Ishikawa (cell line): ENCODE results near the gene PFKP.

Experiments used
- CEBPB ChIP-seq: IDR thresholded peaks from 2 replicates; pipeline ENCODE4 v1.6.1; 2012
- CREB1 ChIP-seq: IDR thresholded peaks from 2 replicates; pipeline ENCODE4 v1.6.1; 2012; ENCODE audit warnings: low read depth
- EGR1 ChIP-seq: IDR thresholded peaks from 2 replicates; pipeline ENCODE4 v1.6.1; 2012
- EP300 ChIP-seq: IDR thresholded peaks from 2 replicates; pipeline ENCODE4 v1.6.1; 2012; ENCODE audit warnings: borderline replicate concordance
- FOXM1 ChIP-seq: IDR thresholded peaks from 2 replicates; pipeline ENCODE4 v1.6.1; 2012; ENCODE audit warnings: low read depth, borderline replicate concordance
- NFIC ChIP-seq: IDR thresholded peaks from 2 replicates; pipeline ENCODE4 v1.6.1; 2012
- RAD21 ChIP-seq: IDR thresholded peaks from 2 replicates; pipeline ENCODE4 v1.6.1; 2012; ENCODE audit warnings: low read depth
- TAF1 ChIP-seq: IDR thresholded peaks from 2 replicates; pipeline ENCODE4 v1.6.1; 2012; ENCODE audit warnings: low read depth, mild to moderate bottlenecking
- TCF12 ChIP-seq: IDR thresholded peaks from 2 replicates; pipeline ENCODE4 v1.6.1; 2012; ENCODE audit warnings: low read depth
- TEAD4 ChIP-seq: IDR thresholded peaks from 2 replicates; pipeline ENCODE4 v1.6.1; 2012
- YY1 ChIP-seq: IDR thresholded peaks from 2 replicates; pipeline ENCODE4 v1.6.1; 2012; ENCODE audit warnings: low read depth
- ZBTB7A ChIP-seq: IDR thresholded peaks from 2 replicates; pipeline ENCODE4 v1.6.1; 2012; ENCODE audit warnings: low read depth
- TF ChIP-seq, protein P1 (sequence below): IDR thresholded peaks from 2 replicates; pipeline ENCODE4 v1.6.1; 2012
- TF ChIP-seq, protein P2 (sequence below): IDR thresholded peaks from 2 replicates; pipeline ENCODE4 v1.6.1; 2012
- TF ChIP-seq, protein P3 (sequence below): IDR thresholded peaks from 2 replicates; pipeline ENCODE4 v1.6.1; 2012; ENCODE audit warnings: low read depth, mild to moderate bottlenecking

PFKP gene

DNA sequence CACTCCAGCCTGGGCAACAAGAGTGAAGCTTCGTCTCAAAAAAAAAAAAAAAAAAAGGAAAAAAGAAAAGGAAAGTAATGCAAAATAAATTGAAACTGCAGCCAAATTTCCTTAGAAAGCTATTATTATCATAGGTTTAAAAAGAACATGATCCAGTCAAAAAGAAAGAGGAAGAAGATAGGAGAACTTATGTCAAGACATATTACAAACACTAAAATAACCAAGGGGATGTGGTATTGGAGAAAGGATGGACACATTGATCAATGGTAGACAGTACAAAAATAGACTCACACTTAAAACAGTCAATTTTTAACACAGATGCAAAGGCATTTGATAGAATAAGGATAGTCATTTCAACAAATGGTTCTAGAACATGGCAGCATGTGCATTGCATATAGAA, 27.3 kb upstream of the PFKP start:
- TF ChIP-seq, protein P1, sequence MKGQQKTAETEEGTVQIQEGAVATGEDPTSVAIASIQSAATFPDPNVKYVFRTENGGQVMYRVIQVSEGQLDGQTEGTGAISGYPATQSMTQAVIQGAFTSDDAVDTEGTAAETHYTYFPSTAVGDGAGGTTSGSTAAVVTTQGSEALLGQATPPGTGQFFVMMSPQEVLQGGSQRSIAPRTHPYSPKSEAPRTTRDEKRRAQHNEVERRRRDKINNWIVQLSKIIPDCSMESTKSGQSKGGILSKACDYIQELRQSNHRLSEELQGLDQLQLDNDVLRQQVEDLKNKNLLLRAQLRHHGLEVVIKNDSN: no peak
- TF ChIP-seq TAF1 (no peak), YY1 (no peak), EP300 (no peak)

DNA sequence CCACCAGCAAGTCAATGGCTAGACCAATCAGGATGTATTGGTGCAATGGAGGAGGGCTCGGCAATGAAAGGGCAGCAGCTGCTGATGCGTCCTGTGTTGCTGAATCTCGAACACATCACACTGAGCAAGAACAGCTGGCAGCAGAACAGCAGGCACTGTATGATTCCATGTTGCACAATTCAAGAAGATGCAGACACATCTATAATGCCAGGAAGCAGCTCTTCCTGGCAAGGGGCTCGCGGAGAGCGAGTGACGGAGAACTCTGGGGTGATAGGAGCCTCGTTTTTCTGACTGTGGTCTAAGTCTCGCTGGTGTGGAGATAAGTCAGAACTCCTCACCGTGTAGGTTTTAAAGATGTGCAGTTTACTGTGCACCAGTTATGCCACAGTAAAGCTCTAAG, 24.8 kb upstream of the PFKP start:
- TF ChIP-seq TEAD4 (no peak), CREB1 (no peak), TCF12 (no peak), YY1 (no peak), FOXM1 (no peak), RAD21 (no peak), NFIC (no peak), EP300 (no peak), ZBTB7A (no peak), CEBPB (no peak), EGR1 (no peak), TAF1 (no peak)
- TF ChIP-seq, protein P2, sequence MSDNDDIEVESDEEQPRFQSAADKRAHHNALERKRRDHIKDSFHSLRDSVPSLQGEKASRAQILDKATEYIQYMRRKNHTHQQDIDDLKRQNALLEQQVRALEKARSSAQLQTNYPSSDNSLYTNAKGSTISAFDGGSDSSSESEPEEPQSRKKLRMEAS: no peak
- TF ChIP-seq, protein P3, sequence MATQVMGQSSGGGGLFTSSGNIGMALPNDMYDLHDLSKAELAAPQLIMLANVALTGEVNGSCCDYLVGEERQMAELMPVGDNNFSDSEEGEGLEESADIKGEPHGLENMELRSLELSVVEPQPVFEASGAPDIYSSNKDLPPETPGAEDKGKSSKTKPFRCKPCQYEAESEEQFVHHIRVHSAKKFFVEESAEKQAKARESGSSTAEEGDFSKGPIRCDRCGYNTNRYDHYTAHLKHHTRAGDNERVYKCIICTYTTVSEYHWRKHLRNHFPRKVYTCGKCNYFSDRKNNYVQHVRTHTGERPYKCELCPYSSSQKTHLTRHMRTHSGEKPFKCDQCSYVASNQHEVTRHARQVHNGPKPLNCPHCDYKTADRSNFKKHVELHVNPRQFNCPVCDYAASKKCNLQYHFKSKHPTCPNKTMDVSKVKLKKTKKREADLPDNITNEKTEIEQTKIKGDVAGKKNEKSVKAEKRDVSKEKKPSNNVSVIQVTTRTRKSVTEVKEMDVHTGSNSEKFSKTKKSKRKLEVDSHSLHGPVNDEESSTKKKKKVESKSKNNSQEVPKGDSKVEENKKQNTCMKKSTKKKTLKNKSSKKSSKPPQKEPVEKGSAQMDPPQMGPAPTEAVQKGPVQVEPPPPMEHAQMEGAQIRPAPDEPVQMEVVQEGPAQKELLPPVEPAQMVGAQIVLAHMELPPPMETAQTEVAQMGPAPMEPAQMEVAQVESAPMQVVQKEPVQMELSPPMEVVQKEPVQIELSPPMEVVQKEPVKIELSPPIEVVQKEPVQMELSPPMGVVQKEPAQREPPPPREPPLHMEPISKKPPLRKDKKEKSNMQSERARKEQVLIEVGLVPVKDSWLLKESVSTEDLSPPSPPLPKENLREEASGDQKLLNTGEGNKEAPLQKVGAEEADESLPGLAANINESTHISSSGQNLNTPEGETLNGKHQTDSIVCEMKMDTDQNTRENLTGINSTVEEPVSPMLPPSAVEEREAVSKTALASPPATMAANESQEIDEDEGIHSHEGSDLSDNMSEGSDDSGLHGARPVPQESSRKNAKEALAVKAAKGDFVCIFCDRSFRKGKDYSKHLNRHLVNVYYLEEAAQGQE: no peak
- TF ChIP-seq, protein P1: no peak

DNA sequence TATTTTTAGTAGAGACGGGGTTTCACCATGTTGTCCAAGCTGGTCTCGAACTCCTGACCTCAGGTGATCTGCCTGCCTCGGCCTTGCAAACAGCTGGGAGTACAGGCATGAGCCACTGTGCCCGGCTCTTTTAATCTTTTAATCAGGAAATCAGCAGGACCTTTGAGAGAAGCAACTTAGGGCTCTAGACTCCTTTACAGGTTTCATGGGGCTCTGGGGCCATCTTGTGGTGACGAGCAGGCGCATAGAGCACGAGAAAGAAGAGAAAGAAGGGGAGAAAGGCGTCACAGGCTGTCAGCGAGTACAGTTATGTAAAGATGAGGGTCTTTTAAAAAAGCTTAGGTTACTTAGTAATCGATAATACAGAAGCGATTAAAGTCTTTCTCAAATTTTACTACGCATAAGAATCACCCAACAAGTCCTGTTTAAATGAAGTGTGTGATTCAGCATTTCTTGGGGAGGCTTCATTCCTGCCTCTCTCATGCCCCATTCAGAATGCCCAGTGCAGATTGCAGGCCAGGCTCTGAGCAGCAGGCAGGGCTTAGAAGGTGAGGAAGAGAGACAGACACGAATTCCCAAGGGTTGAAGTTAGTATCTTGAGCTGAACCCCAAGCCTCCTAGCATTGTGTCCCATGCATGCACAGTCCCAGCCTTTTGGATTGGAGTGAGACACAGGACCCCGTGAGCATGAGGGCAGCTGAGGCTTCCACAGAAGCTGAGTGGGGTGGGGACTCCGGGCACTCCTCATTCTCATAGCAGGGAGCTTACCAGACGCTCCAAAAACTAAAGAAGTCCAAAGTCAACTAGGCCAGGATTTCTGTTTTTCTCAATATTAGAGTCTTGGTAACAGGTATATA, 23.6 kb upstream of the PFKP start:
- TF ChIP-seq ZBTB7A (no peak), RAD21 (peak; percentile 87)

DNA sequence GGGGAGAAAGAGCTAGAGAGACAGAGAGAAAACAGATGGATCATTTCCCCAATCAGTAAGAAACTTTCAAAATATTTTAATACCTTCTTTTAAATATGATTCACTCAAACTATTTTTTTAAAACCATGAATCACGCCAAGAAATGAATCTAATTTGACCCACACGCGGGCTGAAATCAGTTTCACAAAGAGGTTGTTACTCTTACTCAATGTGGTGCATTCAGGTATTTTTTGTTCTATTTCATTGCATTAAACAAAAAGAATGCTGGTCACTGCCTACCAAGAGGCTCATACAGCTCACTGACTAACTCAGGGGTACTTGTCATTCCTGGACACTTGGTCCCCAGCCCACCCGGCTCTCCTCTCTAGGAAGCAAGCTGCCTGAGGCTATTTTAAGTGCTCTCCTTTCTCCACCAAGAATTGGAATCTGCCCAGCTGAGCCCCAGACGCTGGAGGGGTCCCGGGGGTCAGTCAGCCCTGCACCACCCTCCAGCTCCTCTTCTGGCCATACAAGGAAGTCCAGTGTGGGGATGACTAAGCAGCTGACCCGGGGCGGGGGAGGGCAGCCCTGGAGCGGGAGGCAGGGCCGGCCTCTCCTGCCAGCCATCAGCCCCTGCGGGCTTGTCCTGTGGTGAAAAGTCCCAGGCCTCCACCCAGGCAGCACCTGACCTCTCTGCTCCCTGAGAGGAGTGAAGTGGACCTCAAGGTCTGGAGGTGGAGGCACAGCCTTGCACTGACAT, 21.7 kb upstream of the PFKP start:
- no peak for TF ChIP-seq RAD21
- 0 out of 2 replicates have a peak, but pooled peaks have one; percentile 68 for TF ChIP-seq ZBTB7A
- TF ChIP-seq, protein P1: peak; percentile 17

DNA sequence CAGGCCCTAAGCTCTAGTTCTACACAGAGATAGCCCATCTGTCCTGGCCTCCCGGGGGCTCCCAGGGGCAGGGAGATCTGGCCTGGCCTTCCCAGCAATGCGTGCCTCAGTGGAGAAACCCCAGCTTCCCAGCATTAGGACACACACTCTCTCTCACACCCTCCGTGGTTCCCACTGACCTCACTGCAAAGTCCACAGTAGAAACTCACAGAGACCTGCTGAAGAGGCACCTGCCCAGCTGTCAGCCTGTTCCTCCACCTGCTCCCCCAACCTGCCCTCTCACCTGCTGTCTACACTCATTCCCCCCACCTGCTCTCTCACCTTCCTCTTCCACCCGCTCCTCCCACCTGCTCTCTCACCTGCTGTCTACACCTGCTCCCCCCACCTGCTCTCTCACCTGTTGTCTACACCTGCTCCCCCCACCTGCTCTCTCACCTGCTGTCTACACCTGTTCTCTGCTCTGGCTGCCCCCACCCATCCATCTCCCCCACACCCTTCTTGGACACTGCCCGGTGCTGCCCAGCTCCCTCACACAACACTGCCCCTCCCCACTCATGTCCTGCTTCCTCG, 21.1 kb upstream of the PFKP start:
- 0 out of 2 replicates have a peak, but pooled peaks have one; percentile 15 for TF ChIP-seq ZBTB7A
- TF ChIP-seq, protein P2: no peak

DNA sequence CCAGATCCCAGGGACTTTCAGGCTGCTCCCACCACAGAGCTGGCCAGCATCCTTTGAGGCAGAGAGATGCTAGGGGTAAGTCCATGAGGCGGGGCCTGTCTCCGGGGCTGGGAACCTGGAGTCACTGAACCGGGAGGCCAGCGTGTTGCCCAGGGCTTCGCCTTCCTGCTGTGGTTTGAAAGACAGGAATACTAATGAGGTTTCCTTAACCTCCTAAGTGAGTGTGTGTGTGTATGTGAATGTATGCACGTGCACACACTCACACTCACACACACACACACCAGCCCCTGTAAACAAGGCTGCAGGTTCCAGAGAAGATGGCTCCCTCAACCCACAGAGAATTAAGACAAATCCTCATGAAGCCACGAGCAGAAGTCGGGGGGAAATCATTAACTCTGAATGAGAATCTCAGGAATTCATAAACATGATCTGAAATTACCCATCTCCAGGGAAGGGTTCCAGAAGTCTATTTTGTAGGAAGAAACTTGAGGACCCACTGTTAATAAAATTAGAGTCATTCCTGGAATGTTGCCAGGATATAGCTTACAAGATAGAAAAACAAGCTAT, 20.3 kb upstream of the PFKP start:
- TF ChIP-seq TCF12 (no peak), NFIC (no peak)
- TF ChIP-seq, protein P3: no peak
